NCI-H748 (cell line): ENCODE results near the gene MXD1.
"Not testable (repeated sequence)": the region's sequence is repeated elsewhere in the genome, so short reads cannot be mapped to it uniquely, and the experiment has no call there.

ENCODE experiments used
- DNase-seq: peaks from one replicate; lab custom pipeline; 2025; ENCODE audit not compliant: unreplicated experiment; lab: John Stamatoyannopoulos, UW

Gene MXD1

GRCh38 chr2:69914950-69915945, at the start of gene MXD1:
MXD1 (plus strand) TSS chr2:69915109; CDS start chr2:69915331, 222 bp downstream.
- DNase-seq: peak; percentile 33

DNA sequence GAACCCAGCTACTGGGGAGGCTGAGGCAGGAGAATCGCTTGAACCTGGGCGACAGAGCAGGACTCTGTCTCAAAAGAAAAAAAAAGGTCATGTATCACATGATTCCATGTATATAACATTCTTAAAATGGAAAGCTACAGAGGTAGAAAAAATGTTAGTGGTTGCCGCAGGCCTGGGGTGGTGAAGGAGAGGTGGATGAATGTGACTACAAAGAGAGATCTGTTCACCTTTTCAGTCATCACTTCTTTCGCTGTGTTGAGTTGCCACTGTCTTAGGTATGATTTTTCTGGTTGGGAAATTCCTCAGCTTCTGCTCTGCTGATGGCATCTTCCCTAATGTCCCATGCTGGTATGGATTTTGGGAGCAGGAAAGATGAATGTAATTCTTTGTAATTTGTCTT, 26.5 kb upstream of the MXD1 start:
- DNase-seq: no peak

GRCh38 chr2:69889302-69889701, 25.6 kb upstream of the MXD1 start:
- no peak for DNase-seq

DNA sequence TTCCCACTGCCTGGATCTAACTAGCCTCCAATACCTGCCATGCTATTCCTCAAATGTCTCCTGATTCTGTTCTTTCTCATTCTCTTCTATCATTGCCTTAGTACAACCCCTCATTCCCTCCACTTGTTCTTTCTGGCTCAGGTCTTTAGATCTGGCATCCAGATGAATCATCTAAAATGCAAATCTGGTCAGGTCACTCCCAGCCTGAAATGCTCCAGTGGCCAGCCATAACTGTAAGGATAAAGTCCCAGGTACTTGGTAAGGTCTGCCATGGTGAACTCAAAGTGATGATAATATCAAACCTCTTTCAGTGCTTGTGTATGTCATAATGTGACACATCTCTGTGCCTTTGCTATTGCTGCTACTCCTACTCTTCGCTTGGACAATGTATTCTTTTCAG, 24.0 kb upstream of the MXD1 start:
- DNase-seq: no peak

DNA sequence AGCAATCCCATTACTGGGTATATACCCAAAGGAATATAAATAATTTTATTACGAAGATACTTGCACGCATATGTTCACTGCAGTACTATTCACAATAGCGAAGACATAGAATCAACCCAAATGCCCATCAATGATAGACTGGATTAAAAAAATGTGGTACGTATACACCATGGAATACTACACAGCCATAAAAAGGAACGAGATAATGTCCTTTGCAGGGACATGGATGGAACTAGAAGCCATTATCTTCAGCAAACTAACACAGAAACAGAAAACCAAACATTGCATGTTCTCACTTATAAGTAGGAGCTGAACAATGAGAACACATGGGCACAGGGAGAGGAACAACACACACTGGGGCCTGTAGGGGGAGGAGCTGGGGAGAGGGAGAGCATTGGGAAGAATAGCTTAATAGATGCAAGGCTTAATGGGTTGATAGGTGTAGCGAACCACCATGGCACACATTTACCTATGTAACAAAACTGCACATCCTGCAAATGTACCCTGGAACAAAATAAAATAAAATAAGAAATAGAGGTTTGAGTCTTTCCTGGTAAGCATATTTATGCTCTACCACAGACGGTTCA, 22.0 kb upstream of the MXD1 start:
- not testable (repeated sequence) for DNase-seq

DNA sequence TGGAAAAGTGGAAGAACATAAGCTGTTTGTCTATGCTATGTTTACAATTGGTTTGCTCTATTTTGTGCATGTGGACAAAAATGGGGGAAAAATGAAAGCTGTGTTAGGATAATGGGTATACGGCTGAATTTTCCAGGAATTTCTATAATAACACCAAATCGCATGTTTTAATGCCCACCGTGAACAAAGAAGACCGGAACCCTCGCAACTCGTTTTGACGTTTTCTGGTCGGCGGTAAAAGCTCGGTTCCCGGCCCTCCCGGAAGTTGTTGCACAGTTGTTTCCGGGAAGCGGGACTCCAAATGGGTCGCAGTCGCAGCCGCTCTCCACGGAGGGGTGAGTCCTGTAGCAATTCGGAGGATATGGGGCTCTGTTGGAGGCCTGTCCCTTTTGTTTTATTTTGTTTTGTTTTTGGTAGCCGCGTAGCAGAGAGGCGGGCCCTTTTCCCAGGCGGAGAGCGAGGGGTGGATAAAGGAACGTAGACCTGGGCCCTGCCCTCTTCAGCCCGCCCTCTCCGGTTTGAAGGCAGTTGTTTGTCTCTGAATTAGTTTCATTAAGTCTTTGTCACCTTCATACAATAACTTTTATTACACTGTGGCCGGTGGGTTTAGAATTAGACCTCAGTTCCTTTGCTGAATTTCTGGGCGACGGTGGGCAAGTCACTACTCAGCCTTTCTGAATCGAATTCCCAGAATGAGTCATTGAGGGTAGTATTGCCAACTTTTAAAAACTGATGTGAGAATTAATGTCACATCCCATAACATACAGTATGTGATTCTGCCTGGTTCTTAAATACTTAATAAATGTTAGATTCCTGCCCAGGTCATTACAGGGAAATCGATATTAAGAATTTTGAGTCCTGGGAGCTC, 21.0 kb upstream of the MXD1 start, which contains the start of gene SNRNP27:
TSS of gene SNRNP27 (plus strand) at position 273 of the 868 bp plus-strand sequence. CDS start at position 302, 29 bp downstream.
- peak; percentile 78 for DNase-seq

- DNase-seq: not testable (repeated sequence)
Observed at GRCh38 chr2:69894737-69895136, 20.2 kb upstream of the MXD1 start.

DNA sequence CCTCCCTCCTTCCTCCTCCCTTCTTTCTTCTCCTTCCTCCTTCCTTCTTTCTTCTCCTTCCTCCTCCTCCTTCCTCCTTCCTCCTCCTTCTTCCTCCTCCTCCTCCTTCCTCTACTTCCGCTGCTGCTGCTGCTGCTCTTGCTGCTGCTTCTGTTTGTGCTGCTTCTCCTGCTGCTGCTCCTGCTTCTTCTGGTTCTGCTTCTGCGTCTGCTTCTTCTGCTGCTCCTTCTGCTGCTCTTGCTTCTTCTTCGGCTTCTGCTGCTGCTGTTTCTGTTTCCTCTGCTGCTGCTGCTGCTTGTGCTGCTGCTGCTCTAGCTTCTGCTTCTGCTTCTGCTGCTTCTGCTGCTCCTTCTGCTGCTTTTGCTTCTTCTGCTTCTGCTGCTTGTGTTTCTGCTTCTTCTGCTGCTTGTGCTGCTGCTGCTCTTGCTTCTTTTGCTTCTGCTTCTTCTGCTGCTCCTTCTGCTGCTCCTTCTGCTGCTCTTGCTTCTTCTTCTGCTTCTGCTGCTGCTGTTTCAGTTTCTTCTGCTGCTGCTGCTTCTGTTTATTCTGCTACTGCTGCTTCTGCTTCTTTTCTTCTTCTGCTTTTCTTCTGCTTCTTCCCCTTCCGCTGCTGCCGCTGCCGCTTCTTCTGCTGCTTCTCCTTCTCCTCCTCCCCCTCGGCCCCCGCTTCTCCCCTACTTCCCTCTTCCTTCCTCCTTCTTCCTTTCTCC, 12.5 kb upstream of the MXD1 start:
- no peak for DNase-seq

DNA sequence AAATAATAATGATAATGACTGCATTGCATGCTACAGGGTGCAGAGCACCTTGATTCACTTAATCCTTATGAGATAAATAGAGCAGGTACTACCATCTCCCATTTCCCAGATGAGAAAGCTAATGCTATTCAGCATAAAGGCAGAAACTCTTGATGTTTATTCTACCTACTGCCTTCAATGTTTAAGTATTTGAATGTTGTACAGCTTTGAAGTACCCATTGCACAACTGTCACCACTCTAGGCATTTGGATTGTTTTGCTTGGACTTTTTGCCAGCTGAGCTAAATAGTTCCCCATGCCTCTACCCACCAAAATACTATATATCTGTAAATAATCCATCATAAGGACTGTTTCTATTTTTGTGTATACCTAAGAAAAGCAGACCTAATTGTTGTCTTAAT, 7.7 kb upstream of the MXD1 start:
- DNase-seq: no peak

- DNase-seq: peak; percentile 61
Observed at GRCh38 chr2:69911985-69912563, 2.8 kb upstream of the MXD1 start.

- peak; percentile 99 for DNase-seq
Observed at GRCh38 chr2:69914164-69914949, 552 bp upstream of the MXD1 start.

GRCh38 chr2:69916106-69916505, 1.2 kb downstream of the MXD1 start:
- no peak for DNase-seq

DNA sequence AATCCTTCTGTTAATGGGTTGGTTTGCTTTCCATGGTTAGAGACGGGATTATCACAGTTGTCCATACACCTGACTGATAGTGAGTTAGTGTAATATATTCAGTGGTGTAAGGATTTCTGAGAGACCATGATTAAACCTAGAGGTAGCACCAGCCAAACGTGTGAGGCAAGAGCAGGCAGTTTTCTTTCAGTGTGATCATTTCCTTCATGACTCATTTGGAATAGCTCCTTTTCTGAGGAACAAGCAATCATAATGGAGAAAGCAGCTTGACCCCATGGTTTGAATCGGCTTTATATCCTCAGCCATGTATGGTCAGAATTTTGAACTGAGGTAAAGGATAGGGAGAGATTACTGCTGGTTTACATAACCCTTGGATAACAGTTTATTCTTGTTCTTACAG, 2.9 kb downstream of the MXD1 start:
- DNase-seq: no peak

DNA sequence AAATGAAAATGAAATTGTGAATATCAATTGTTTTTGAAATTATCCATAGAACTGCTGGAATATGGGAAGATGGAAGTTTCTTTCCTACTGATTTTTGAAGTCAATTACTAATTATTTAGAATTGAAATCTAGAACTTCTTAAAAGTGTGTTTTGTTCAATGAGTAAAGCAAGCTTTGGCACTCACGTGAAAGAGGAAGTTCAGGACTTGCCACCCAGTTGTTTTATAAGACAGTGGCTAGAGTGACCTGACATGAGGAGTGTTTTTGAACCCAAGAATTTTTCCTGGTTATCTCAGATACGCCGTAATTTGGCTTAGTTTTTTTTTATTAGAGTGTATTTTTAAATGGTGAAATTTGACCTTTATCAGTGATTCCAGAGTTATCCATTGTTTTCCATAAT, 3.5 kb downstream of the MXD1 start:
- no peak for DNase-seq

DNA sequence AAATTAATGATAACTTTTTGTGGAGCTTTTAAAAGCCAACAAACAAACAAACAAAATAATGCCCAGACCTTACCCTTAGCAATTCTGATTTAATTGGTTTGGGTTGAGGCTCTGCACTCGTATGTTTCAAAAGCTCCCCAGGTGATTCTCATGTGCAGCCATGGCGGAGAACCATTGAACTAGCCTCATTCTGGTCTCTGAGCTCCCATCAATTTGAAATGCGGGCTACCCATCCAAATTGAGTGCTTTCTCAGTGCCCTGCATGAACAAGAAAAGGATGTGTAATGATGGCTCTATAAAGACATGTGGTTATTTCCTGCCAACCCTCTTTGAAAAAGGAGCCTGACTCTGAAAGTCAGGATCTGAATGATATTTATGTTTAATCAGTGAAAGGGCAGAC, 8.2 kb downstream of the MXD1 start:
- no peak for DNase-seq

GRCh38 chr2:69926849-69927515, 12.1 kb downstream of the MXD1 start:
- no peak for DNase-seq

DNA sequence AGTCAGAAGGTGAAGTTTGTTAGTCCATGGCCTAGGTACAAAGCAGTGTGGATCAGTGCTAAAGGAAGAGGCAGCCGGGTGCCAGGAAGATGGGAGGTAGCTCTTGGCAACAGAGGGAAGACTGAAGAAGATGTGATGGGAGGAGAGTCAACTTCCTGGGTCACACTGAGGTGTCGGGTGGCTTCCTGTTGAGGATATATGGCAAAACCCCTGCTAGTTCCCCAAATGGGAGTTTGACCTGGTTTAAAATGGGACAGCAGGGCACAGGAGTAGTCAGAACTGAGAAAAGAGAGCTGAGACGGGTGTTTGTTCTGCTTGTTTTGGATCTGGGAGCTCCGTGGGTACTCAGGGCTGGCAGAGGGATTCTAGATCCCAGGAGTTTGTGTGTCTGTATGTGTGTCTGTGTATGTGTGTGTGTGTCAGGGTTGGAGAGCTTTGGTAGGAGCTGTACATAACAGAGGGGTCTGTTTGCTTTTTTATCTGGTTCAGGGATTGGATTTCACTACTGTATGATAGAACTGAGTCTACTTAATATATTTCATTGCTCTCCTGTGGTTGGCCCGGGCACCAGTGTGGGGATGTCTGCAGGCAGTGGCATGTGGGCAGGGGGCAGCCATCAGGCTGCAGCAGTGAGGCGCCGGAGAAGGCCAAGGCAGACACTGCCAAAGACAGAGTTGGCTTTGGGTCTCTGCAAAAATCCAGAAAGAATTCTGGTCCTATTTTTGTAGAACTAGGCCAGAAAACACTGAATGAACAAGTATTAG, 17.1 kb downstream of the MXD1 start:
- no peak for DNase-seq

DNA sequence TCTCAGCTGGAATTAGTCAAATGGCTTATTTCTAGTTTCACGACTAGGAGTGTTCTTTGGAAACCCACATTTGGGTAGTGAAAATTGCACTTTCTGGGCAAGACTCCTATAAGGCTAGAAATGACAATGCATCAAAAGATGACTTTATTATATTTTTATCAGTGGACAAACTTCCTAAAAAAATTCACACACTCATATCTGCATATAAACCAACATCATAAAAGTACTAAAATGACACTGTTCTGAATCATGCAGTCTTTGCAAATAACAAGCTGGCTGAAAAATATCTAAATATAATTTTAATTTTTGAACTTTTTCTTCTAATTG, 17.6 kb downstream of the MXD1 start:
- DNase-seq: no peak
